Suppressor macrophage treated with lipopolysaccharide for 1 hour (primary cell): ENCODE results near the gene OGFR.

Experiments
- DNase-seq, 3 donors: peaks; one replicate each; pipeline ENCODE4 v3.0.0-alpha.2; 2020 to 2022

OGFR gene

GRCh38 chr20:62785393-62785792 lies 19.2 kb upstream of the OGFR start:
- no peak for DNase-seq

- no peak for DNase-seq
These were observed 18.5 kb upstream of the OGFR start for GRCh38 chr20:62786157-62786556.

GRCh38 chr20:62787321-62787720 lies 17.3 kb upstream of the OGFR start:
- peak; percentile 67 to 84 (median 75) for DNase-seq

- peak; percentile 25 to 47 (median 42) for DNase-seq
These were observed 16.8 kb upstream of the OGFR start for GRCh38 chr20:62787866-62788265.

GRCh38 chr20:62788607-62789006 lies 16.0 kb upstream of the OGFR start:
- no peak for DNase-seq

- no peak for DNase-seq
These were observed 14.6 kb upstream of the OGFR start for GRCh38 chr20:62790075-62790474.

GRCh38 chr20:62791301-62792181 lies 13.1 kb upstream of the OGFR start:
- peak; percentile 92 to 93 (median 93) for DNase-seq

- DNase-seq: peak in 1 of 3 donors; percentile 38
These were observed 12.3 kb upstream of the OGFR start for GRCh38 chr20:62792182-62792939.

GRCh38 chr20:62792940-62793756 lies 11.5 kb upstream of the OGFR start:
- no peak for DNase-seq

GRCh38 chr20:62793757-62794006 lies 11.0 kb upstream of the OGFR start:
- DNase-seq: no peak

GRCh38 chr20:62794007-62794724 lies 10.5 kb upstream of the OGFR start:
- DNase-seq: peak; percentile 96 to 99 (median 99)

- peak; percentile 50 to 65 (median 57) for DNase-seq
These were observed 9.4 kb upstream of the OGFR start for GRCh38 chr20:62795023-62795761.

- no peak for DNase-seq
These were observed 7.7 kb upstream of the OGFR start for GRCh38 chr20:62796699-62797491.

- peak in 1 of 3 donors; percentile 27 for DNase-seq
These were observed 6.7 kb upstream of the OGFR start for GRCh38 chr20:62797671-62798532.

- no peak for DNase-seq
These were observed 5.6 kb upstream of the OGFR start for GRCh38 chr20:62799036-62799435.

GRCh38 chr20:62799459-62799858 lies 5.2 kb upstream of the OGFR start:
- no peak for DNase-seq

GRCh38 chr20:62799873-62800272 lies 4.8 kb upstream of the OGFR start:
- no peak for DNase-seq

- DNase-seq: no peak
These were observed 4.0 kb upstream of the OGFR start for GRCh38 chr20:62800314-62801259.
